OCI-LY7 (cell line): ENCODE measurements around the gene FLT3. TPM values are rescaled to one million over a fixed set of nuclear protein-coding genes. Genes with fewer than 3 reads are reported as not detected.

ENCODE experiments used
- BruUV-seq: library from RNA; stranded (reverse); fragments of 400-500 nt; replicated peaks from 2 replicates; lab custom pipeline; 2021; lab: Mats Ljungman, UMichigan
- CTCF ChIA-PET: fragments of 300-600 bp; sonication (Branson Sonifier 250); formaldehyde crosslinking; loops from one replicate; lab custom pipeline; 2022; ENCODE audit warnings: antibody characterized with exemption; ENCODE audit not compliant: unreplicated experiment; lab: Charles Lee
- POLR2A ChIA-PET: fragments of 300-600 bp; sonication (Branson Sonifier 250); formaldehyde crosslinking; loops from one replicate; lab custom pipeline; 2022; ENCODE audit warnings: antibody characterized with exemption; lab: Charles Lee
- DNase-seq: peaks from one replicate; pipeline ENCODE4 v3.0.0-alpha.2; 2015; ENCODE audit warnings: low spot score
- H2AFZ ChIP-seq: fragments of 200-600 bp; sonication (generic), shearing (Covaris generic); 2 replicates; pipeline ENCODE4 v1.6.1; 2014; ENCODE audit warnings: mild to moderate bottlenecking, antibody characterized with exemption, low read length, moderate library complexity
- H3K27ac ChIP-seq: fragments of 200-600 bp; sonication (generic); 2 replicates; pipeline ENCODE4 v1.5.1; 2014; ENCODE audit warnings: mixed run types, low read depth, mild to moderate bottlenecking, moderate library complexity, low read length, inconsistent platforms; ENCODE audit not compliant: poor library complexity, severe bottlenecking
- H3K36me3 ChIP-seq: fragments of 200-600 bp; sonication (generic); 2 replicates; pipeline ENCODE4 v1.6.1; 2014; ENCODE audit warnings: mild to moderate bottlenecking, antibody characterized with exemption, low read length, moderate library complexity, mixed read lengths; ENCODE audit not compliant: insufficient read depth
- H3K4me1 ChIP-seq: fragments of 200-600 bp; sonication (generic); 2 replicates; pipeline ENCODE4 v1.5.1; 2014; ENCODE audit warnings: mild to moderate bottlenecking, low read length; ENCODE audit not compliant: insufficient read depth, poor library complexity, severe bottlenecking
- H3K4me2 ChIP-seq: fragments of 200-600 bp; sonication (generic); 2 replicates; pipeline ENCODE4 v1.6.1; 2014; ENCODE audit warnings: mild to moderate bottlenecking, low read length
- H3K4me3 ChIP-seq: fragments of 200-600 bp; sonication (generic); 2 replicates; pipeline ENCODE4 v1.5.1; 2014; ENCODE audit warnings: mild to moderate bottlenecking, low read depth, low read length; ENCODE audit not compliant: poor library complexity, severe bottlenecking
- H3K79me2 ChIP-seq: fragments of 200-600 bp; sonication (generic); 2 replicates; pipeline ENCODE4 v1.6.1; 2016; ENCODE audit warnings: low read depth, mild to moderate bottlenecking, low read length, moderate library complexity, mixed read lengths; ENCODE audit not compliant: insufficient read depth
- H3K9me2 ChIP-seq: fragments of 200-600 bp; sonication (generic); 2 replicates; pipeline ENCODE4 v1.6.1; 2016; ENCODE audit warnings: mild to moderate bottlenecking, low read length, mixed read lengths; ENCODE audit not compliant: insufficient read depth
- H3K9me3 ChIP-seq: fragments of 200-600 bp; sonication (generic); 2 replicates; pipeline ENCODE4 v1.6.1; 2014; ENCODE audit warnings: mild to moderate bottlenecking, mixed run types, low read length, mixed read lengths
- H4K20me1 ChIP-seq: fragments of 200-600 bp; sonication (generic); 2 replicates; pipeline ENCODE4 v1.6.1; 2014; ENCODE audit warnings: mild to moderate bottlenecking, antibody characterized with exemption, low read length, moderate library complexity, mixed read lengths; ENCODE audit not compliant: insufficient read depth
- CTCF ChIP-seq: fragments of 200-600 bp; sonication (generic); conservative IDR thresholded peaks from 2 replicates; pipeline ENCODE4 v1.5.1; 2014; ENCODE audit warnings: mild to moderate bottlenecking, antibody characterized with exemption, low read length, moderate library complexity, mixed read lengths
- EZH2phosphoT487 ChIP-seq: fragments of 200-600 bp; sonication (generic); IDR thresholded peaks from 2 replicates; pipeline ENCODE4 v1.6.1; 2018; ENCODE audit warnings: low read depth, borderline replicate concordance, mild to moderate bottlenecking, mixed run types, antibody characterized with exemption, low read length, moderate library complexity, mixed read lengths
- intact Hi-C: fragments of 100-400 bp; cut with micrococcal nuclease; formaldehyde crosslinking; loops from one replicate; pipeline ENCODE4 v1.10.0; 2022; ENCODE audit not compliant: unreplicated experiment
- total RNA-seq, 2 experiments: library from RNA; depleted of rRNA in 1 of 2; stranded (reverse); fragments of >200 nt in 1 of 2; shearing (Covaris generic) in 1 of 2; gene quantifications; 2 replicates each; pipeline ENCODE4 v1.2.3, GENCODE V29; 2014 to 2022

The FLT3 gene
- total RNA-seq, 2 experiments from 2014 or later, result not detected

- intact Hi-C loops, result loop anchor here (1.0 to 5.0 kb wide), 4 partner anchors 92 to 519 kb away; no protein-coding TSS in a partner anchor
Measured at GRCh38 chr13:28138756-28139470, 38.5 kb upstream of the FLT3 start.

GRCh38 chr13:28138012-28138755, 37.8 kb upstream of the FLT3 start, which contains the start of gene PAN3:
Gene PAN3, plus strand, starts transcription at chr13:28138545. Its CDS starts 113 bp downstream, at chr13:28138658.
- peak; percentile 95 for DNase-seq
- no peaks in the 10 kb centered on the region for H3K9me2 ChIP-seq
- peaks cover 52% of the 10 kb centered on the region for H3K79me2 ChIP-seq
- no peaks in the 10 kb centered on the region for H3K9me3 ChIP-seq
- ChIA-PET POLR2A (interaction anchor here (0.7 to 1.3 kb wide), 5 partner anchors 13 to 564 kb away, joined by 3 to 6 read pairs (median 4); no protein-coding TSS in a partner anchor), CTCF (no interaction called here)
- no TSS peak for BruUV-seq
- peak; percentile 38 for TF ChIP-seq CTCF
- TF ChIP-seq EZH2phosphoT487, result no peak
- peak within 1 kb of the TSS; percentile 95 for H3K27ac ChIP-seq
- intact Hi-C loops, result loop anchor here (2.0 to 5.0 kb wide), 3 partner anchors 91 to 184 kb away; no protein-coding TSS in a partner anchor
- peak within 1 kb of the TSS; percentile 64 for H2AFZ ChIP-seq
- peak within 1 kb of the TSS; percentile 82 for H3K4me2 ChIP-seq
- H4K20me1 ChIP-seq, result peaks cover 30% of the 10 kb centered on the region
- peak within 1 kb of the TSS; percentile 100 for H3K4me3 ChIP-seq
- peaks cover 18% of the 10 kb centered on the region for H3K4me1 ChIP-seq
- no peaks in the 10 kb centered on the region for H3K36me3 ChIP-seq

More at GRCh38 chr13:28138756-28139470, 38.5 kb upstream of the FLT3 start:
- Histone ChIP-seq H4K20me1 (peaks cover 32% of the 10 kb centered on the region), H3K4me3 (peak overlapping the region; percentile 100), H3K9me2 (no peaks in the 10 kb centered on the region), H3K4me1 (peaks cover 18% of the 10 kb centered on the region), H3K4me2 (peak overlapping the region; percentile 82), H3K79me2 (peaks cover 59% of the 10 kb centered on the region), H3K27ac (peak overlapping the region; percentile 95), H2AFZ (peak overlapping the region; percentile 62; the same call in 1 of the 2 replicates), H3K36me3 (no peaks in the 10 kb centered on the region), H3K9me3 (no peaks in the 10 kb centered on the region)
- no TSS peak for BruUV-seq
- no peak for TF ChIP-seq EZH2phosphoT487
- no peak for TF ChIP-seq CTCF
- DNase-seq, result peak; percentile 84
- ChIA-PET CTCF (no interaction called here), POLR2A (interaction anchor here (1.2 to 1.3 kb wide), 2 partner anchors 17 to 522 kb away, joined by 3 to 6 read pairs; no protein-coding TSS in a partner anchor)
